Measurements from ENCODE around the gene PTPRG.

PTPRG gene

DNA sequence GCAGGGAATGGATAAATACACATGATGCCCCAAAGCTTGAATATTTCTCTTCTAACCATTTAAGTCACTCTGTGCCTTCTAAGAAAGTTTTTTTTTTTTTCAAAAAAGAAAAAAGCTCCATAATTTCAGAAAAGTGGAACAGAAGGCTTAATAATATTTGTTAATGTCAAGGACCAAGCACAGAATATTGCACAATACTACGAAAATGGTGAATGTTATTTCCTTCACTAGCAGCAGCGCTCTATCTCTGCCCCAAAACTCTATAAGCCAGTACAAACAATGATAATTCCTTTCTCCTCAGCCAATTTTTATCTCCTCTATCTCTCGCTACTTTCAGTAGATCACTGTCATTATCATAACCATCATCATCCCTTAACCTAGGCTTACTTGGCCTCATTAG, 739.2 kb downstream of the PTPRG start:
- no peak for DNase-seq (ENCODE audit: extremely low read depth, insufficient read length)
- Histone ChIP-seq H3K36me3 (ENCODE audit: control insufficient read depth, insufficient read depth, low read length) (no peaks in the 10 kb centered on the region), H3K27me3 (replicated peaks; ENCODE audit: control insufficient read depth, insufficient read depth, low read length) (no peaks in the 10 kb centered on the region), H3K4me3 (replicated peaks; ENCODE audit: low read depth, low read length) (no peak overlapping the region)
- TF ChIP-seq, protein P1, sequence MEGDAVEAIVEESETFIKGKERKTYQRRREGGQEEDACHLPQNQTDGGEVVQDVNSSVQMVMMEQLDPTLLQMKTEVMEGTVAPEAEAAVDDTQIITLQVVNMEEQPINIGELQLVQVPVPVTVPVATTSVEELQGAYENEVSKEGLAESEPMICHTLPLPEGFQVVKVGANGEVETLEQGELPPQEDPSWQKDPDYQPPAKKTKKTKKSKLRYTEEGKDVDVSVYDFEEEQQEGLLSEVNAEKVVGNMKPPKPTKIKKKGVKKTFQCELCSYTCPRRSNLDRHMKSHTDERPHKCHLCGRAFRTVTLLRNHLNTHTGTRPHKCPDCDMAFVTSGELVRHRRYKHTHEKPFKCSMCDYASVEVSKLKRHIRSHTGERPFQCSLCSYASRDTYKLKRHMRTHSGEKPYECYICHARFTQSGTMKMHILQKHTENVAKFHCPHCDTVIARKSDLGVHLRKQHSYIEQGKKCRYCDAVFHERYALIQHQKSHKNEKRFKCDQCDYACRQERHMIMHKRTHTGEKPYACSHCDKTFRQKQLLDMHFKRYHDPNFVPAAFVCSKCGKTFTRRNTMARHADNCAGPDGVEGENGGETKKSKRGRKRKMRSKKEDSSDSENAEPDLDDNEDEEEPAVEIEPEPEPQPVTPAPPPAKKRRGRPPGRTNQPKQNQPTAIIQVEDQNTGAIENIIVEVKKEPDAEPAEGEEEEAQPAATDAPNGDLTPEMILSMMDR (IDR thresholded peaks at IDR 0.05; ENCODE audit: insufficient read depth, low read length, poor library complexity, severe bottlenecking) = no peak

- TF ChIP-seq, protein P1 (IDR thresholded peaks at IDR 0.05; ENCODE audit: insufficient read depth, low read length, poor library complexity, severe bottlenecking) = no peak
- no peak for DNase-seq (ENCODE audit: extremely low read depth, insufficient read length)
- no peaks in the 10 kb centered on the region for H3K36me3 ChIP-seq (ENCODE audit: control insufficient read depth, insufficient read depth, low read length)
- no peaks in the 10 kb centered on the region for H3K27me3 ChIP-seq (replicated peaks; ENCODE audit: control insufficient read depth, insufficient read depth, low read length)
- no peak overlapping the region for H3K4me3 ChIP-seq (replicated peaks; ENCODE audit: low read depth, low read length)
Measured at GRCh38 chr3:62312201-62312600, 750.8 kb downstream of the PTPRG start.

GRCh38 chr3:62316525-62316924, 755.2 kb downstream of the PTPRG start:
- no peak overlapping the region for H3K4me3 ChIP-seq (replicated peaks; ENCODE audit: low read depth, low read length)
- TF ChIP-seq, protein P1 (IDR thresholded peaks at IDR 0.05; ENCODE audit: insufficient read depth, low read length, poor library complexity, severe bottlenecking) = no peak
- H3K27me3 ChIP-seq (replicated peaks; ENCODE audit: control insufficient read depth, insufficient read depth, low read length) = no peaks in the 10 kb centered on the region
- no peak for DNase-seq (ENCODE audit: extremely low read depth, insufficient read length)
- no peaks in the 10 kb centered on the region for H3K36me3 ChIP-seq (ENCODE audit: control insufficient read depth, insufficient read depth, low read length)

DNA sequence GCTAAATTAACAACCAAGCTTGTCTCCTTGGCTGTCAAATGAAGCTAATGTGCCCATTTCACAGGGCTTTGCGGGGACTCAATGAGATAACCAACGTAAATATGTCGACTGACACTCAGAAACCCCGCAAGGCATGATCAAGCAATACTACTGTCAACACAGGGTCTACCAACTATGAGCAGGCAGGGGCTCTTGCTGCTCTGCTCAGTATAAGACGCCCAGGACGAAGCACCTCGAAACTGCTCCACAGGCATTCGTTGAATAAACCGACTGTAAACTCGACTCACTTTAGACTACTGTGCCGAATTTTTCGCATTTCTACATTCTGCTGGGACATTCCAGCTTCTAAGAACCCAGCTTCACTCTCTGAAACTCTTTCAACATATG, 757.0 kb downstream of the PTPRG start:
- Histone ChIP-seq H3K27me3 (replicated peaks; ENCODE audit: control insufficient read depth, insufficient read depth, low read length) (no peaks in the 10 kb centered on the region), H3K36me3 (ENCODE audit: control insufficient read depth, insufficient read depth, low read length) (no peaks in the 10 kb centered on the region), H3K4me3 (replicated peaks; ENCODE audit: low read depth, low read length) (peak overlapping the region; percentile 14)
- DNase-seq (ENCODE audit: extremely low read depth, insufficient read length) = no peak
- TF ChIP-seq, protein P1 (IDR thresholded peaks at IDR 0.05; ENCODE audit: insufficient read depth, low read length, poor library complexity, severe bottlenecking) = no peak

GRCh38 chr3:62318752-62319569, 757.6 kb downstream of the PTPRG start:
- Histone ChIP-seq H3K4me3 (replicated peaks; ENCODE audit: low read depth, low read length) (peak overlapping the region; percentile 58), H3K27me3 (replicated peaks; ENCODE audit: control insufficient read depth, insufficient read depth, low read length) (no peaks in the 10 kb centered on the region), H3K36me3 (ENCODE audit: control insufficient read depth, insufficient read depth, low read length) (no peaks in the 10 kb centered on the region)
- peak; percentile 84 for DNase-seq (ENCODE audit: extremely low read depth, insufficient read length)
- TF ChIP-seq, protein P1 (IDR thresholded peaks at IDR 0.05; ENCODE audit: insufficient read depth, low read length, poor library complexity, severe bottlenecking) = no peak
